SK-N-SH (cell line): ENCODE results near the gene STUB1. TPM values are rescaled to one million over a fixed set of nuclear protein-coding genes. Genes with fewer than 3 reads are reported as not detected.

ENCODE experiments used
- CTCF ChIA-PET: fragments of 300-600, 350-600 bp; formaldehyde crosslinking; extraction: SDS; loops from one replicate; lab custom pipeline; 2021; lab: Yijun Ruan, JAX
- POLR2A ChIA-PET: fragments of 350-600 bp; sonication (Branson Sonifier 250); formaldehyde crosslinking; extraction: SDS; loops from one replicate; lab custom pipeline; 2020; ENCODE audit warnings: antibody characterized with exemption, inconsistent platforms; lab: Yijun Ruan, JAX
- DNase-seq: peaks from one replicate; pipeline ENCODE4 v3.0.0; 2012
- H2AFZ ChIP-seq: fragments of 200-600 bp; sonication (generic); 2 replicates; pipeline ENCODE4 v1.8.1; 2016; ENCODE audit warnings: antibody characterized with exemption, mild to moderate bottlenecking, low read depth
- H3F3A ChIP-seq: fragments of 200-600 bp; sonication (generic); replicated peaks from 2 replicates; pipeline ENCODE3; 2016; ENCODE audit warnings: antibody characterized with exemption, mild to moderate bottlenecking; ENCODE audit not compliant: insufficient read depth
- H3K27ac ChIP-seq, 2 experiments: fragments of 200-500 bp in 1 of 2; fragments of 200-600 bp in 1 of 2; sonication (Bioruptor generic) in 1 of 2; sonication (generic), shearing (Covaris generic) in 1 of 2; 2 replicates each; pipeline versions ENCODE4 v1.5.1 to v1.6.1; 2014 to 2016; ENCODE audit warnings: low read depth in 2 of 2, inconsistent platforms in 1 of 2, low read length in 1 of 2, mild to moderate bottlenecking in 1 of 2, mixed read lengths in 1 of 2
- H3K27me3 ChIP-seq: fragments of 200-600 bp; sonication (generic), shearing (Covaris generic); 2 replicates; pipeline ENCODE4 v1.6.1; 2016; ENCODE audit warnings: mixed run types; ENCODE audit not compliant: insufficient read depth
- H3K36me3 ChIP-seq, 2 experiments: fragments of 200-500 bp in 1 of 2; fragments of 200-600 bp in 1 of 2; sonication (Bioruptor generic) in 1 of 2; sonication (generic) in 1 of 2; replicated peaks in 1 of 2; 2 replicates each; pipeline versions ENCODE3 to v1.5.1; 2014 to 2016; ENCODE audit warnings: low read length in 1 of 2, mild to moderate bottlenecking in 1 of 2; ENCODE audit not compliant: insufficient read depth in 2 of 2, control insufficient read depth in 1 of 2
- H3K4me1 ChIP-seq, 2 experiments: fragments of 200-500 bp in 1 of 2; fragments of 200-600 bp in 1 of 2; sonication (Bioruptor generic) in 1 of 2; sonication (generic), shearing (Covaris generic) in 1 of 2; 2 replicates each; pipeline versions ENCODE4 v1.5.1 to v1.6.1; 2014 to 2016; ENCODE audit warnings: low read depth in 1 of 2, low read length in 1 of 2, mixed run types in 1 of 2; ENCODE audit not compliant: insufficient read depth in 2 of 2, control insufficient read depth in 1 of 2
- H3K4me2 ChIP-seq: fragments of 200-600 bp; sonication (generic), shearing (Covaris generic); 2 replicates; pipeline ENCODE4 v1.6.1; 2017; ENCODE audit warnings: mixed run types
- H3K4me3 ChIP-seq, 2 experiments: fragments of 200-500 bp in 1 of 2; fragments of 200-600 bp in 1 of 2; sonication (Bioruptor generic) in 1 of 2; sonication (generic), shearing (Covaris generic) in 1 of 2; 2 replicates each; pipeline versions ENCODE4 v1.5.1 to v1.8.1; 2014 to 2016; ENCODE audit warnings: low read depth in 2 of 2, inconsistent platforms in 1 of 2, low read length in 1 of 2, mild to moderate bottlenecking in 1 of 2, mixed read lengths in 1 of 2, moderate library complexity in 1 of 2
- H3K79me2 ChIP-seq: fragments of 200-600 bp; sonication (generic); 2 replicates; pipeline ENCODE4 v1.8.1; 2017; ENCODE audit warnings: mild to moderate bottlenecking; ENCODE audit not compliant: insufficient read depth
- H3K9ac ChIP-seq: fragments of 200-600 bp; sonication (generic); 2 replicates; pipeline ENCODE4 v1.6.1; 2017; ENCODE audit warnings: mixed run types
- H3K9me2 ChIP-seq: fragments of 200-600 bp; sonication (generic); 2 replicates; pipeline ENCODE4 v1.6.1; 2017; ENCODE audit warnings: mixed run types
- H3K9me3 ChIP-seq: fragments of 200-600 bp; sonication (generic); 2 replicates; pipeline ENCODE4 v1.6.1; 2017; ENCODE audit warnings: mixed run types, mild to moderate bottlenecking, moderate library complexity
- H4K20me1 ChIP-seq: fragments of 200-600 bp; sonication (generic); 2 replicates; pipeline ENCODE4 v1.6.1; 2017; ENCODE audit warnings: mild to moderate bottlenecking, mixed run types; ENCODE audit not compliant: insufficient read depth
- CTCF ChIP-seq: fragments of 200-600 bp; sonication (generic); IDR thresholded peaks from 2 replicates; pipeline ENCODE4 v1.6.1; 2017; ENCODE audit warnings: antibody characterized with exemption, mild to moderate bottlenecking, moderate library complexity
- ELF1 ChIP-seq: IDR thresholded peaks from 2 replicates; pipeline ENCODE4 v1.4.0; 2012
- EZH2phosphoT487 ChIP-seq: fragments of 200-600 bp; sonication (generic); IDR thresholded peaks from 2 replicates; pipeline ENCODE4 v1.6.1; 2017; ENCODE audit warnings: low read depth, mixed run types, mild to moderate bottlenecking, antibody characterized with exemption, moderate library complexity, borderline replicate concordance
- GABPA ChIP-seq: IDR thresholded peaks from 2 replicates; pipeline ENCODE4 v1.4.0; 2012; ENCODE audit warnings: low read depth, mild to moderate bottlenecking
- JUND ChIP-seq: IDR thresholded peaks from 2 replicates; pipeline ENCODE4 v1.4.0; 2012
- MAX ChIP-seq: IDR thresholded peaks from 2 replicates; pipeline ENCODE4 v1.4.0; 2012; ENCODE audit warnings: low read depth
- NRF1 ChIP-seq: IDR thresholded peaks from 2 replicates; pipeline ENCODE4 v1.6.1; 2012; ENCODE audit warnings: low read depth, mild to moderate bottlenecking, low read length
- POLR2AphosphoS5 ChIP-seq: IDR thresholded peaks from 2 replicates; pipeline ENCODE4 v1.6.1; 2012; ENCODE audit warnings: low read depth, low read length
- RAD21 ChIP-seq: IDR thresholded peaks from 2 replicates; pipeline ENCODE4 v1.6.1; 2012; ENCODE audit warnings: mild to moderate bottlenecking, low read length
- RXRA ChIP-seq: IDR thresholded peaks from 2 replicates; pipeline ENCODE4 v1.4.0; 2012; ENCODE audit warnings: low read depth, mild to moderate bottlenecking, borderline replicate concordance
- TEAD4 ChIP-seq: IDR thresholded peaks from 2 replicates; pipeline ENCODE4 v1.4.0; 2012; ENCODE audit warnings: mild to moderate bottlenecking, borderline replicate concordance; ENCODE audit not compliant: insufficient read depth
- USF1 ChIP-seq: IDR thresholded peaks from 2 replicates; pipeline ENCODE4 v1.4.0; 2012; ENCODE audit warnings: low read depth, borderline replicate concordance
- ZBTB33 ChIP-seq: IDR thresholded peaks from 2 replicates; pipeline ENCODE4 v1.4.0; 2012; ENCODE audit warnings: low read depth, borderline replicate concordance
- WGBS: methylation state at CpG from one replicate; pipeline ENCODE4 v1.1.6; 2017; ENCODE audit warnings: low lambda C conversion rate; 5-methylcytosine and 5-hydroxymethylcytosine counted together
- polyA plus RNA-seq, 3 experiments: library from polyadenylated mRNA; depleted of rRNA; stranded (reverse); fragments of >200 nt; gene quantifications; 2 replicates each; pipeline ENCODE4 v1.2.3, GENCODE V29; 2012
- TF ChIP-seq, protein P1 (sequence below): IDR thresholded peaks from 2 replicates; pipeline ENCODE4; 2012

STUB1 gene
- polyA plus RNA-seq, 1 of the 3 experiments (the other 2 are of a cell fraction), result 323 TPM

DNA sequence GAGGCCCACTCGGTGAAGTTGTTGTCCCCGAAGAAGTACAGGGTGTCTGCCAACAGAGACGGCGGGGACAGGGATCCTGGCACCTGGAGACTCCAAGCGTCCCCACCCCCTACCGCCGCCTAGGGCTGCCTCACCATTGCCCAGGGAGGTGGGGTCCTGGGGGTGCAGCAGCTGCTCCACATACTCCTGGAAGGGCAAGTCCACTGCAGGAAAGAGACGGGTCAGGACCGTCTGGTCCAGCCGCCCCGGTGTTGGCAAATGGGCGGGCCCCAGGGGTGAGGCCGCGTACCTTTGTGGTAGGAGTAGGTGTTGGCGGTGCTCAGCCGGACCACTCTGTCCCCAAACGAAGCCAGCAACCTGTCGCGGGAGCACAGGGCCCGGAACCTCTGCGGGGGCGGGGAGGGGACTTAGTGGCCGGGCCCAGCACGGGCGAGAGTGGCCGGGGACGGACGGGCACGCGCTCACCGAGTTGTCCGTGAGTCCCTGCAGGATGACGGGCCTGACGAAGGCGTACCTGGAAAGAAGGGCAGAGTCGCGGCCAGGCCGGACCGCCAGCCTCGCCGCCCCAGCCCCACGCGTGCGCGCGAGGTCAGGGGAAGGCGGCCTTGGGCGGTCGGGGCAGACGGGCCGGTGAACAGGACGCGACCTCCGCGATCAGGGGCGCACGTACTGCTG is 3.3 kb downstream of the STUB1 start:
- Histone ChIP-seq H3K4me2 (peak overlapping the region; percentile 90), H3F3A (peaks cover 10% of the 10 kb centered on the region), H2AFZ (no peak overlapping the region), H3K27me3 (no peaks in the 10 kb centered on the region), H3K9ac (peak overlapping the region; percentile 49), H3K9me3 (no peaks in the 10 kb centered on the region), H3K36me3 (peaks cover 13 to 39% of the 10 kb centered on the region in 2 experiments), H3K79me2 (peaks cover 37% of the 10 kb centered on the region), H4K20me1 (peaks cover 23% of the 10 kb centered on the region), H3K9me2 (no peaks in the 10 kb centered on the region), H3K4me3 (peak overlapping the region; percentile 60 to 68), H3K4me1 (peaks cover 8 to 53% of the 10 kb centered on the region in 2 experiments; a peak in 2 of 4 replicates), H3K27ac (peak overlapping the region; percentile 24 to 79; a peak in 3 of 4 replicates)
- WGBS, result 12% methylated on average over 24 of the region's 57 CpGs
- TF ChIP-seq JUND (0 out of 2 replicates have a peak, but pooled peaks have one; percentile 3), RAD21 (no peak), ELF1 (no peak; the same call in 1 of the 2 replicates), CTCF (no peak), USF1 (no peak), GABPA (no peak), NRF1 (no peak), POLR2AphosphoS5 (peak; percentile 55), ZBTB33 (peak; percentile 61; the same call in 1 of the 2 replicates), RXRA (no peak), EZH2phosphoT487 (no peak), TEAD4 (no peak), MAX (0 out of 2 replicates have a peak, but pooled peaks have one; percentile 19)
- TF ChIP-seq, protein P1, sequence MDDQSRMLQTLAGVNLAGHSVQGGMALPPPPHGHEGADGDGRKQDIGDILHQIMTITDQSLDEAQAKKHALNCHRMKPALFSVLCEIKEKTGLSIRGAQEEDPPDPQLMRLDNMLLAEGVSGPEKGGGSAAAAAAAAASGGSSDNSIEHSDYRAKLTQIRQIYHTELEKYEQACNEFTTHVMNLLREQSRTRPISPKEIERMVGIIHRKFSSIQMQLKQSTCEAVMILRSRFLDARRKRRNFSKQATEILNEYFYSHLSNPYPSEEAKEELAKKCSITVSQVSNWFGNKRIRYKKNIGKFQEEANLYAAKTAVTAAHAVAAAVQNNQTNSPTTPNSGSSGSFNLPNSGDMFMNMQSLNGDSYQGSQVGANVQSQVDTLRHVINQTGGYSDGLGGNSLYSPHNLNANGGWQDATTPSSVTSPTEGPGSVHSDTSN, result peak; percentile 66
- ChIA-PET CTCF (interaction anchor here (0.8 to 5.9 kb wide), 5 partner anchors 15 to 102 kb away, joined by 3 to 38 read pairs (median 3); partner anchors contain the start of genes METTL26 and RHOT2), POLR2A (interaction anchor here (0.8 to 1.2 kb wide), 4 partner anchors 10 to 39 kb away, joined by 3 to 4 read pairs (median 4); partner anchors contain the start of gene RHOT2)
- no peak for DNase-seq
